ENCODE results near the gene LRRC51. TPM values are rescaled to one million over a fixed set of nuclear protein-coding genes. Genes with fewer than 3 reads are reported as not detected.
A peak's percentile ranks its signal among the peaks of the same experiment; 100 is the strongest.

The LRRC51 gene
- polyA plus RNA-seq, 4 donors, result 20.1 to 26.2 (median 22.6) TPM

DNA sequence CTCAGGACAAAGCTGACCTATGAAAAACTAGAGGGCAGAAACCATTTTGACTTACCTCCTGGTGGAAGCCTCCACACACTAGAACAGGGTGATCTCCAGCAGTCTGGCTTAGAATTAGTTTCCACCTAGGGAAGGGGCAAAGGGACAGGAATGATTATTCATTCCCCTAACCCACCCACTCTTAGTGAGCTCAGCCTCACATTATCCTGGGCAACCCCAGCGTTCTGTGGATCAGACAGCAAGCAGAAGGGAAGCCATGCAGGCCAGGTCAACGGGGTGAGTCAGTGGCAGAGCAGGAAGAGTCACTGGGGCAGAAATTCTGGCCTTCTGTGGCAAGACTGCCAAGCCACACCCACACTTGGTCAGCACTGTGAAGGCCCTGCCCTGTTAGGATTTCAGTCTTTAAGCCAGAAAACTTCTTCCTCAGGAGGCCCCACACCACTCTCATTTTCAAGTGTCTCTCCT lies 10.8 kb upstream of the LRRC51 start:
- no peak for DNase-seq (ENCODE audit: low read depth in 4 of 4, low spot score in 3 of 4)

GRCh38 chr11:72070491-72070890 lies 10.2 kb upstream of the LRRC51 start:
- DNase-seq (ENCODE audit: low read depth in 4 of 4, low spot score in 3 of 4), result no peak

DNA sequence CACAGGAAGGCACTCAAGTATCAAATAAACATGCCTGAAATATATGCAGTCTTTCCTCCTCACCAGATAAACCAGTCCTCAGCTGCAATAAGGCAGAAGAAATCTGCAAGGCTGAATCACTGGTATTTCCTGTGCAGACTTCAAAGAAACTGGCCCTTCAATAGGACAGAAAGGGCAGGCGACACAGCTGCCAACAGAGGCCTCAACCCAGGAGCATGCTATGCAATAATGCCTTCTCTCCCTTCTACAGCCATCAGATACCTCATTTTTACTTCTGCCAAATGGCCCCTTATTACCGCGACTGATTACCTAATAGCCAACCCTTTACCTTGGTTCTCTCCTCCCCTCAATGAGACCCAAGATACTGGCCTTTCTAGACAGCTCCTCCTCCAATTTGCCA lies 8.3 kb upstream of the LRRC51 start:
- DNase-seq (ENCODE audit: low read depth in 4 of 4, low spot score in 3 of 4), result no peak

GRCh38 chr11:72075109-72075508 lies 5.5 kb upstream of the LRRC51 start:
- no peak for DNase-seq (ENCODE audit: low read depth in 4 of 4, low spot score in 3 of 4)

DNA sequence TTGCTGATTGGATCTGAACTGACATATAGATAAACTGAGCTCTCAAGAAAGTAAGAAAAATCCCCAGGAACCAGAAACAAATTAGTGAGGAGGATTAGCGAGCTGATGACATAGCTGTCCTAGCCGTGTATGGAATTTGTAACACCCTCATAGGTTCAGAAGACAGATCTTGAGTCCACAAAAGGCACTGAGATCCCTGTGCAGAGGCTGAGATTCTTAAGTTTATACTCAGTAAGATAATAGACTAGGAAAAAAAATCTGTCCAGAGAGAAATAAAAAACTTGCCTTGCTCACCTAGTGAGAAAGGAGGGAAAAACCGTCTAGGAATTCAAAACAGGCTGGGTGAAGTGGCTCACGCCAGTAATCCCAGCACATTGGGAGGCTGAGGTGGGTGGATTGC lies 4.9 kb upstream of the LRRC51 start:
- DNase-seq (ENCODE audit: low read depth in 4 of 4, low spot score in 3 of 4), result no peak

DNA sequence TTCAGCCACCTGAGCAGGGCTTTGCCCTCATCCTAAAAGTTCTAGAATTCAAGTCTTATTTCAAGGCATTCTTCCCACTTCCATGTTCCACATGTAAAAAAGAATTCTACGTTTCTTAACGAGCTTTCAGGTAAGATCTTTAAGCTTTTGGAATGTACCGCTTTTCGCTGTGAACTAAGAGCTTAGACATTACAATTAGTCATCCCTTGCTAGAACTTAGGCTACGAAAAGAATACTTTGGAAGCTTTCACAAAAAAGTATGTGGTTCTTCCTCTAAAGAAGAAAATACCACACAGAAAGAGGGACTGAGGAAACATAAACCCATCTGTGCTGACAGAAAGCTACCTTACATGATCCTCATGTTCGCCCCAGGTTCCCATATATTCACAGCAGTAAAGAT lies 2.2 kb upstream of the LRRC51 start:
- DNase-seq (ENCODE audit: low read depth in 4 of 4, low spot score in 3 of 4), result no peak

GRCh38 chr11:72079819-72080325 lies 778 bp upstream of the LRRC51 start:
- DNase-seq (ENCODE audit: low read depth in 4 of 4, low spot score in 3 of 4), result peak in 1 of 4 donors; percentile 44

GRCh38 chr11:72081184-72081644 lies 564 bp downstream of the LRRC51 start:
- DNase-seq (ENCODE audit: low read depth in 4 of 4, low spot score in 3 of 4), result no peak

DNA sequence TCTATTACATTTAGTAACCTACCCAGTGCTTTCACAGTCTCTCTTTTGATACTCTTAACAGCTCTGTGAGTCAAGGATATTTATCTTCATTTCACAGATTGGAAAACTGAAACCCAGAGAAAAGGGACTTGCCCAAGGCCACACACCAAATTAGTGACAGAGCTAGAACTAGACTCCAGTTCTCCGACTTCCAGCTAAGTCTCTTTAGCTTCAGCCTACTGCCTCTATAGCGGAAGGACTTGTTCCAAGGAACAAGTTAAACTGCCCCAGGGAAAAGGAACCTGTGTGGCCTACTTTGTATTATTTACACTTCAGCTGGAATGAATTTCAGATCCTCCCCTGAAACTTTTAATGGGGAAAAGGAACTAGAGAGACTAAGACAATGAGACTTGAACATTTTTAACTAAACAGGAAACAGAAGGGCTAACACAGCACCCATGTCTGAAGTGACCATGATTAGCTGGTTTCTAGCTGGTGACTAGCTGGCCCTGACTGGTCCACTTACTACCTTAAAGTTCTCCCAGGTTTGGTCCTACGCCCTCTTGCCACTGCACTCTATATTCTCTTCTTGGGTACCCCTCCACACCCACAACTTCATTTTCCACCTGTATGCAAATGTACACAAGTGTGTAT lies 1.3 kb downstream of the LRRC51 start:
- DNase-seq (ENCODE audit: low read depth in 4 of 4, low spot score in 3 of 4), result no peak

DNA sequence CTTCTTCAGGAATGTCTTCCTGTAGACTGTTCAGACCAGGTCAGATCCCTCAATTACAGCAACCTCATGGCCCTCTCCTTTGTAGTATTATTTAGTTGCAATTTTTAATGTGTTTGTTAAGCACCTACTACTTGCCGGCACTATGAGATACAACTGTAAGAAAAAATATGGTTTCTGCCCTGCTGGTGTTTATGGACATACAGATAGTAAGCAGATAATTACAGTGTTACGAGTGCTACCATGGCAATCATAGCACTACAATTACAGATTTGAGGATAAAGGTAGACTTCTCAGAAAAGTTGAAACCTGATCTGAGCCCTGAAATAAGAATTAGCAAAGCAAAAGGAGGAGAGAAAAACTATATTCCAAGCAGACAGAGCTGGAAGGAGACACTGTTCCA lies 2.8 kb downstream of the LRRC51 start:
- no peak for DNase-seq (ENCODE audit: low read depth in 4 of 4, low spot score in 3 of 4)

- DNase-seq (ENCODE audit: low read depth in 4 of 4, low spot score in 3 of 4), result no peak
Observed at GRCh38 chr11:72084076-72084475, 3.4 kb downstream of the LRRC51 start.

GRCh38 chr11:72084965-72085364 lies 4.3 kb downstream of the LRRC51 start:
- no peak for DNase-seq (ENCODE audit: low read depth in 4 of 4, low spot score in 3 of 4)

DNA sequence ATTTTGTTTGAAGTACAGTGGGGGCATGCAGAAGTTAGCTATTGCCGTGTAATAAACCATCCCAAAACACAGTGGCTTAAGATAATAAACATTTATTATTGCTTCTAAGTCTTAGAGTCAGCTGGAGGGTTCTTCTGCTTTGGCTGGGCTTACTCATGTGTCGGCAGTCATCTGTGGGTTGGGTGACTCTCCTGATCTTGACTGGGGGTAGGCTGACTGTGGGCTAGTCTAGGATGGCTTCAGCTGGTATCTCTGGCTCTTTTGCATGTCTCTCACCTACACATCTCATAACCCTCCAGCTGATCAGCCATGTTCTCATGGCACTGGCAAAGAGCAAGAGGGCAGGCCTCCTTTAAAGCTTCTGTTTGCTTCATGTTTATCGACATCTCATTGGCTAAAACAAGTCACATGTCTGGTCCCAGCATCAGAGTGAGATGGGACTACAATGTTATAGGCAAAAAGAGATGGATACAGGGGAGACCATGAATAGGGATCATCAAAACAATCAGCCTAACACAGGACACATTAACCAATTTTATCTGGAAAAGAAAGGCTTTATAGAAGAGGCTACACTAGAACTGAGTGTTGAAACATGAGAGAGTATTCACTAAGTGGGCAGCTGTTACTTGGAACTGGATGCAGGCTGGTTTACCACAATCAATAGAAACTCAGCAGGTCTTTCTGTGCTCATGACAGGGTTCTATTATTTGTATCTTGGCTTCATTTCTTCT lies 5.1 kb downstream of the LRRC51 start:
- DNase-seq (ENCODE audit: low read depth in 4 of 4, low spot score in 3 of 4), result no peak

DNA sequence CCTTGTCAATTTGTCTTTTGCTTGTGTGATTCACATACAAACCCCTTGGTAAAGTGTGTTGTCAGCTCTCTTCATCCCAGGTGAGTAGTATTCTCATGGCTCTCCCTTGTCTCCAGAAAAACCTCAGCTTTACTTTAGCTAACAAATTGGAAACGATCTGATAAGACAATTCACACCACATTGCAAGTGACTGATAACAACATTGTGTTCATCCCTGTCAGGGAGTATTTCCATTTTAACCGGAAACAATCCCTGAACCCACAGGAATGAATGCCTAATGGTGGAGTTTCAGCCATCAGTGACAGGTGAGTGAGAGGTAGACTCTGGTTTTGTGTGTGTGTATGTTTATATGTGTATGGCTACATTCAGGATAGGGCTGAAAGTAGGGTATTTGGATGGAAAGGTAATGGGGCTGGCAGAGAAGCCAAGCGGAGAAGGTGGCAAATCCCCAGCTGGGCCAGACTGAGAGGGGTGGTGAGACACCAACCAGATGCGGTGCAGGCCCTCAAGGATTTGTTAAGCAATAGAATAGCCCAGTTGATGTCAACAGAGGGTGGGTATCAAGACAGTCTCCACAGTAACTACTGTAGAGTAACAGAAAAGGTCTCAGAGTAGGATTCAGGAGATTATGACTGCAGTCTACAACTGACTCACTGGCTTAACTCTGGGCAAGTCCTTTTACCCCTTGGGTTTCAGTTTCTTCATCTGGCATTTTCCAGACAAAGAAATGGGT lies 7.6 kb downstream of the LRRC51 start:
- DNase-seq (ENCODE audit: low read depth in 4 of 4, low spot score in 3 of 4), result no peak

DNA sequence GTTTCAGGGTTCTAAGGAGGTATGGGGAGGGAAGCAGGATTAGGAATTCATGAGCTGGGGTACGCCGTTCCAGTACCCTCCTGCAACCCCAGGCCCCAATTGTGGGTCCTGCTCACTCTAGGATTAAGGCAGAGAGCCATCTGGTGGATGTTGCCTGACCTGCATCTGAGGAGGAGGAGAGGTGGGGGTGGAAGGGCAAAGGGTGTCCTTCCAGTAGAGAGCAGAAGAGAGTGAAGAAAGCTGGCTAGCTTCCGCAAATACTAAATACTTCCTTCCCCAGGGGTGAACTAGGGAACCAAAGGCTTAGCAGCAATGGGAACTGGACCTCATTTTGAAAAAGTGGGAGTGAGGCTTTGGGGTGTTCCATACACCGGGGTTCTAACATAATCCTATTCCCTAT lies 10.6 kb downstream of the LRRC51 start:
- DNase-seq (ENCODE audit: low read depth in 4 of 4, low spot score in 3 of 4), result peak in 2 of 4 donors; percentile 54 to 55

GRCh38 chr11:72098741-72099140 lies 18.1 kb downstream of the LRRC51 start:
- DNase-seq (ENCODE audit: low read depth in 4 of 4, low spot score in 3 of 4), result no peak

DNA sequence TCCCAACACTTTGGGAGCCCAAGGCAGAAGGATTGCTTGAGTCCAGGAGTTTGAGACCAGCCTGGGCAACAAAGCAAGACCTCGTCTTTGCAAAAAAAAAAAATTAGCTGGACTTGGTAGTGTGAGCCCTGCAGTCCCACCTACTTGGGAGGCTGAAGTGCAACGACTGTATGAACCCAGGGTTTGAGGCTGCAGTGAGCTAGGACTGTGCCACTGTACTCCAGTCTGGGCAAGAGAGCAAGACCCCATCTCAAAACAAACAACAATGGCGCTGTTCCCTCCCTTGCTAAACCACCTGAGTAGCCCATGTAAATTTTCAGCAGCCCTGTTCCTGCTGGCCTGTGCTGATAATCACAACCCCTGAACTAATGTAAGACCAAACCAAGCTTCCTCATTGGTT lies 19.4 kb downstream of the LRRC51 start:
- DNase-seq (ENCODE audit: low read depth in 4 of 4, low spot score in 3 of 4), result no peak

DNA sequence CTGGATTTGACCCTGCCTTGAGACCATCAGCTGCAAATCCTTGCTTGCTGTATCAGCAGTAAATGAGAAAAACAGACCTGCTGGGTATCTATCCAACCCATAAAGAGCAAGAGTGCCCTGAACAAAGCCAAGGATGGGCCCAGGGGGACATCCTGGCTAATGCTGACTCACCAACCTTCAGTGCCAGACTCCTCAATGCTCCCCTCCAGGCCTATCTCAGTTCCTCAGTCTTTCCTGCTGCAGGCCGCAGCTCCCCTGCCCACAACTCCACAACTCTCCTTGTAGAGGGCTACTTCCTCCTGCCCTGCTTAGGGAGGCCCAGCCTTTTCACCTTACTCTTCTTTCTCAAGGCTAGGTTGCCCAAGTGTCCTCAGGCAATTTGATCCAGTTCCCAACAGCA lies 19.8 kb downstream of the LRRC51 start:
- no peak for DNase-seq (ENCODE audit: low read depth in 4 of 4, low spot score in 3 of 4)

DNA sequence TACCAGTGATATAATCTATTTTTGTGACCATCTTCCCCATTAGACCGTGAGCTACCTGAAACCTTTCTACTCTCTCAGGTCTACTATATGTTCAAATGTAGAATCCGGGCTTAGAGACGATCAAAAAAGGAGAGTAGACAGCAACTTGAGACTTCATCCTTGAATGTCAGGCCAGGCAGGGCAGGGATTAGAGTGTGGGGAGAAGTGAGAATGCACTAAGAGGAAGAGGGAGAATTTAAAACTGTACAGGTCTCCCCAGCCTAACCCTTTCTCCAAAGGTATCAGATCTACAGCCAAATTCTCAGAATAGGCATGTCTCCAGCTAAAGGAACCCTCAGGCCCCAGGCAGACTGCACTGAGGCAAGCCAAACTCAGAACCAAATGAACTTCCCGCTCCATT lies 21.5 kb downstream of the LRRC51 start:
- no peak for DNase-seq (ENCODE audit: low read depth in 4 of 4, low spot score in 3 of 4)

- no peak for DNase-seq (ENCODE audit: low read depth in 4 of 4, low spot score in 3 of 4)
Observed at GRCh38 chr11:72102631-72102945, 21.9 kb downstream of the LRRC51 start.

DNA sequence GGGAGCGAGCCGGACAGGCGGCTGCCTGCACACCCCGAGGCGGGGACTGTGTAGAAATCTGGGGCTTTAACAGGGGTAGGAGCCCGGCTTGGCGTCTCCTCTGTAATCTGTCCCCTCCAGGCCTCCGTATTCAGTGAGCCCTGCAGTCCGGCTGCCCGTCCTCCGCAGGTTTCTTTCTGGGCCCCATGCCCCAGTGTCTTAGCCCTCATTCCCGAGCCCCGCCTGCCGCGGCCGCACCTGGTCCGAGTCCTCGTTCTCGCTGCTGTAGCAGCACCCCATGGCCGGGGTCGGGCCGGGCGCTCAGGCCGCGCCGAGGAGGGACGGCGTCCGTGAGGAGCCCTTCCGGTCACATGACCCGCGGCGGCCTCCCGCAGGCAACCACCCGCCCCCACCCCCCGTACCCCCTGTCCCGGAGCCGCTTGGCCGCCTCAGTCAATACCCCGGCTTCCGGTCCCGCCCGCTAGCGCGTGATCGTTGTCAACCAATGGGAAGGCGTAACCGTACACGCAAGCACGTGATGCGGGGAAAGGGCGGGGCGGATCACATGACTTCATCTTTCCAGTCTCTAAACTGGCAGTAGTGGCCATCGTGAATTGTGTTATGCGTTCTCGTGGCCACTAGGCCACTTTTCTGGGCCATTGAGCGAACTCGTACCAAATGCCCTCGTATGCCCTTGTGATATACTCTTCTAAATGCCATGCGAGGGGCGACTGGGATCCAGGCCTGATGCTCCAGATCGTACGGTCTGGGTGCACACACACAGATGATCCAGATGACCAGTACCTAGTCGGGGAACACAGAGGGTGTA lies 22.5 kb downstream of the LRRC51 start, which contains the start of gene LAMTOR1:
LAMTOR1 (minus strand) TSS at position 352 of the 808 bp plus-strand sequence; CDS start at position 279, 73 bp downstream.
- DNase-seq (ENCODE audit: low read depth in 4 of 4, low spot score in 3 of 4), result peak; percentile 95 to 99 (median 98)
